Right atrium auricular region (tissue), 2 donors: ENCODE data around the gene LRRC70. TPM values are rescaled to one million over a fixed set of nuclear protein-coding genes. Genes with fewer than 3 reads are reported as not detected.
"Not testable (repeated sequence)": the region's sequence is repeated elsewhere in the genome, so short reads cannot be mapped to it uniquely, and the experiment has no call there.

Experiments
- DNase-seq: peaks from one replicate; pipeline ENCODE4 v3.0.0-alpha.2; 2019; ENCODE audit warnings: low spot score
- H3K27ac ChIP-seq, 2 donors: fragments of 200-600 bp; sonication (generic); 1 replicate in 1 of 2; 2 replicates in 1 of 2; pipeline ENCODE4 v1.5.1; 2016 to 2019
- H3K27me3 ChIP-seq, 2 donors: fragments of 200-600 bp; sonication (generic); one replicate each; pipeline versions ENCODE4 v1.5.1 to v1.6.0; 2017 to 2019
- H3K36me3 ChIP-seq: fragments of 200-600 bp; sonication (generic); one replicate; pipeline ENCODE4 v1.5.1; 2016
- H3K4me1 ChIP-seq, 2 donors: fragments of 200-600 bp; sonication (generic); one replicate each; pipeline versions ENCODE4 v1.5.1 to v1.6.0; 2017 to 2019
- H3K4me3 ChIP-seq, 2 donors: fragments of 200-600 bp; sonication (generic); 1 replicate in 1 of 2; 2 replicates in 1 of 2; pipeline ENCODE4 v1.5.1; 2017 to 2019; ENCODE audit warnings: mild to moderate bottlenecking in 1 of 2, moderate library complexity in 1 of 2
- H3K9me3 ChIP-seq, 2 donors: fragments of 200-600 bp; sonication (generic); one replicate each; pipeline ENCODE4 v1.5.1; 2019
- CTCF ChIP-seq, 2 donors: fragments of 200-600 bp; sonication (generic); IDR thresholded peaks; one replicate each; pipeline ENCODE4 v1.5.1; 2019; ENCODE audit warnings: antibody characterized with exemption in 2 of 2
- total RNA-seq, 2 donors: library from RNA; depleted of rRNA; stranded (reverse); fragments of >200 nt; gene quantifications; one replicate each; pipeline ENCODE4 v1.1.0, GENCODE V29; 2016

The LRRC70 gene
- total RNA-seq, 2 donors from 2014 or later = 1.9 to 2.1 TPM

- no peak for DNase-seq
- H3K36me3 ChIP-seq = no peaks in the 10 kb centered on the region
- H3K4me3 ChIP-seq = no peak overlapping the region
- H3K27me3 ChIP-seq = no peaks in the 10 kb centered on the region
- TF ChIP-seq CTCF (IDR thresholded peaks at IDR 0.05) = no peak
- H3K27ac ChIP-seq = no peak overlapping the region
- H3K4me1 ChIP-seq = no peaks in the 10 kb centered on the region
- H3K9me3 ChIP-seq = no peaks in the 10 kb centered on the region
Observed at GRCh38 chr5:62621280-62621679, 42.7 kb downstream of the LRRC70 start.

GRCh38 chr5:62623271-62623670 lies 44.7 kb downstream of the LRRC70 start:
- Histone ChIP-seq H3K36me3 (peaks cover 13% of the 10 kb centered on the region), H3K4me1 (no peaks in the 10 kb centered on the region), H3K9me3 (no peaks in the 10 kb centered on the region), H3K4me3 (no peak overlapping the region), H3K27ac (no peak overlapping the region), H3K27me3 (no peaks in the 10 kb centered on the region)
- TF ChIP-seq CTCF (IDR thresholded peaks at IDR 0.05) = no peak
- no peak for DNase-seq

- not testable (repeated sequence) for H3K27me3 ChIP-seq, H3K9me3 ChIP-seq, DNase-seq, H3K27ac ChIP-seq, H3K4me3 ChIP-seq, H3K4me1 ChIP-seq
- peaks cover 13% of the 10 kb centered on the region for H3K36me3 ChIP-seq
Observed at GRCh38 chr5:62624436-62624835, 45.8 kb downstream of the LRRC70 start.

GRCh38 chr5:62626534-62626933 lies 47.9 kb downstream of the LRRC70 start:
- DNase-seq = no peak
- Histone ChIP-seq H3K4me3 (no peak overlapping the region), H3K9me3 (no peaks in the 10 kb centered on the region), H3K36me3 (peaks cover 13% of the 10 kb centered on the region), H3K27me3 (no peaks in the 10 kb centered on the region), H3K4me1 (no peaks in the 10 kb centered on the region), H3K27ac (no peak overlapping the region)
- no peak for TF ChIP-seq CTCF (IDR thresholded peaks at IDR 0.05)

- DNase-seq = no peak
- H3K27me3 ChIP-seq = no peaks in the 10 kb centered on the region
- no peaks in the 10 kb centered on the region for H3K9me3 ChIP-seq
- peaks cover 13% of the 10 kb centered on the region for H3K36me3 ChIP-seq
- H3K4me3 ChIP-seq = no peak overlapping the region
- no peak for TF ChIP-seq CTCF (IDR thresholded peaks at IDR 0.05)
- H3K4me1 ChIP-seq = no peaks in the 10 kb centered on the region
- H3K27ac ChIP-seq = no peak overlapping the region
Observed at GRCh38 chr5:62627121-62627520, 48.5 kb downstream of the LRRC70 start.

- Histone ChIP-seq H3K27ac (no peak overlapping the region), H3K36me3 (peaks cover 13% of the 10 kb centered on the region), H3K27me3 (no peaks in the 10 kb centered on the region), H3K4me1 (no peaks in the 10 kb centered on the region), H3K4me3 (no peak overlapping the region), H3K9me3 (no peaks in the 10 kb centered on the region)
- TF ChIP-seq CTCF (IDR thresholded peaks at IDR 0.05) = no peak
- no peak for DNase-seq
Observed at GRCh38 chr5:62627901-62628300, 49.3 kb downstream of the LRRC70 start.

Other genes with a start within 250 kb of the LRRC70 start
- 10 to 100 TPM; 23.0 to 25.1 TPM for gene DIMT1, start 174.9 kb upstream of the LRRC70 start, total RNA-seq
- 10 to 100 TPM; 19.2 to 24.6 TPM for gene IPO11, start 166.1 kb upstream of the LRRC70 start, total RNA-seq